ENCODE results near the gene DUSP23.

Gene DUSP23
- total RNA-seq: 6.2 to 20.5 (median 11.3) reads per million in 4 experiments

DNA sequence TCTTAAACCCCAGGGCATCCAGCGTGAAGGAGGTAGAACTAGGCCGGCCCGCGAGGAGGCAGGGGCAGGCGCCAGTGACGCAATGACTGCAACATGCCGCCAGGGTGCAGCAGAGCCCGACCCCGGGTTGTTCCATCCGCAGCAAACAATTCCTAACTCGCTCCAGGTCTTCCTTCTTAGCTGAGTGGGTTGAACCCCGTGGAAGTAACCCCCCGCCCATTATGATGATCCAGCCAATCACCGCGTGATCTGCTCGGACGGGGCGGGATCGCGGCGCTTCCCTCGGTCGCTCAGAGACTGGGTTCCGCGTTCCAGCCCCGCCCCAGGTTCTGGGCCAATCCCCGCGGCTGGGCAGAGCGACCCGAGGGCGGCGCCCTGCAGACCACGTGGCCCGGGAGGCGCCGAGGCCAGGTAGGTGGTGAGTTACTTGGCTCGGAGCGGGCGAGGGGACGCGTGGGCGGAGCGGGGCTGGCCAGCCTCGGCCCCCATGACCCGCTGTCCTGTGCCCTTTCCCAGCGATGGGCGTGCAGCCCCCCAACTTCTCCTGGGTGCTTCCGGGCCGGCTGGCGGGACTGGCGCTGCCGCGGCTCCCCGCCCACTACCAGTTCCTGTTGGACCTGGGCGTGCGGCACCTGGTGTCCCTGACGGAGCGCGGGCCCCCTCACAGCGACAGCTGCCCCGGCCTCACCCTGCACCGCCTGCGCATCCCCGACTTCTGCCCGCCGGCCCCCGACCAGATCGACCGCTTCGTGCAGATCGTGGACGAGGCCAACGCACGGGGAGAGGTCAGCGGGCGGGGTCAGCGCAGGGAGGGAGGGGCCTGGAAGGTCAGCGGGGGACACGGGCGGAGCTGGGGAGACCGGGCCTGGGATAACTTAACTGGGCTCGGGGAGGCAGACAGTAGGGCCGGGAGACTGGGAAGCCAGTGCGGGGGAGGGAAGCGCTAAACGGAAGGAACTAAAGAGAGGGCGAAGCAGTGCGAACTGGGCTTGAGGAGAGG lies at the start of gene DUSP23:
Gene DUSP23 (plus strand): TSS at position 380 of the 1,000 bp plus-strand sequence. CDS start 139 bp downstream, at position 519.
- DNase-seq: peak; percentile 93

DNA sequence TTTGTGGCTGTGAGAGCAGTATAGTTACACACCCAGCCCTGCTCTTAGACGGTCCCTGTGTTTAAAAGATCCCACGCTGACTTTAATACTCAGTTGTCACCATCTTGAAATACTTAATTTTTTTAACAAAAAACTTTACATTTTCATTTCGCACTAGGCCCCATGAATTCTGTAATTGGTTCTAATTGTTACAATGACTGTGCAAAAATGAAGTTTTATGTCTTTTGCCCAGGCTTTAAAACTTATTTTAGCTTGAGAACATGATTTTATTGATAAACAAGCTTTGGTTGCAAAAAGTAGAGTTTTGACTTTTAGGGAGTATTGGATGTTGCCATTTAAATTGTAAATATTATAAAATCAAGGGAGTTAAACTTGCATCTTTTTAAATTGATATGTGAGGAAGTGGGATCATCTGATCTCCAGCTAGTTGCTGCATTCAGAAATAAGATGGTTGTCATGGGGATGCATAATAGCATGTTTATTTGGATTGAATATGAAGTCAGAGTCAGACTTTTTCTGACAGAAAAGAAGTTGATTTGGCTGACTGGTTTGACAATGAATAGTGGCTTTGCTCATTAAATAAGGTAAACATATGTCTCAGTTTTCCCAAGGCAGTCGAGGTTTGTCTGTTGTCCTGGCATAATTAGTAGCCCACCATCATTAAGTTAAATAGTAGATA lies 43.4 kb upstream of the DUSP23 start:
- DNase-seq: no peak

- DNase-seq: no peak
Observed at GRCh38 chr1:159743651-159744410, 36.9 kb upstream of the DUSP23 start.

- no peak for DNase-seq
Observed at GRCh38 chr1:159746666-159747065, 34.1 kb upstream of the DUSP23 start.

DNA sequence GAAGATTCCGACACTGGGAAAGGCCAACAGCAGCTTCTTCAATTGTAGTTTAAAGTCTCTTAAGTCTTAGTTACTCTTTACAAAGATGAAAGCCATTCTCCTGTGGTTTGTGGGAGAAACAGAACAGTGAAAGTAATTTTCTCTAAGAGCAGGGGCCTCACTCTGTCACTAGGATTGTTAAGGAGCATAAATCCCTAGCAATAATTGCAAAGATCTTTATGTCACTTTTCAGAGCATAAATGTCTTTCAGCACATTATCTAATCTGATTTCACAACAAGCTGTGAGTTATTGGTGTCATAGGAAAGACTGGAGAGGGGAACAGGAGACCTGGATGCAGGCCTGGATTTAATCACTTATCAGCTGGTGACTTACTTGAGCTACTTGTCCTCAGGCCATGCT lies 32.4 kb upstream of the DUSP23 start:
- DNase-seq: no peak

DNA sequence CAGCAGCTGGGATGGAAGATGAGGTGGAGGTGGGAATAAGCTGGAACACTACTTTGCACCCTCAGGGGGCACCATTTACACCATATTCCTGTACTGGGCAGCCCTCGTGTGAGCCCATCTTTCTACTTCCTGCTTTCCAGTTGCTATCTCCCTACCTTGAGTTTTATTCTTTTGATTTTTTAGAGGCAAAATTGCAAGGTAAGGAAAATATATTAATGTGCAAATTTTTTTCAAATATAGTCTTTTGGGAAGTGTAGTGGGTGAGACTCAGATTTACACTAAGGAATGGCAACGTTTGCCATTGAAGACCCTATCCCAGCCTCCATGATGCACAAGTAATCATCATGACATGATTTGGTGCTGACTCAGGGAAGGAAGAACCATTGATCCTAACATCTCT lies 31.1 kb upstream of the DUSP23 start:
- no peak for DNase-seq

- no peak for DNase-seq
Observed at GRCh38 chr1:159750621-159751020, 30.1 kb upstream of the DUSP23 start.

GRCh38 chr1:159751031-159751430 lies 29.7 kb upstream of the DUSP23 start:
- no peak for DNase-seq

DNA sequence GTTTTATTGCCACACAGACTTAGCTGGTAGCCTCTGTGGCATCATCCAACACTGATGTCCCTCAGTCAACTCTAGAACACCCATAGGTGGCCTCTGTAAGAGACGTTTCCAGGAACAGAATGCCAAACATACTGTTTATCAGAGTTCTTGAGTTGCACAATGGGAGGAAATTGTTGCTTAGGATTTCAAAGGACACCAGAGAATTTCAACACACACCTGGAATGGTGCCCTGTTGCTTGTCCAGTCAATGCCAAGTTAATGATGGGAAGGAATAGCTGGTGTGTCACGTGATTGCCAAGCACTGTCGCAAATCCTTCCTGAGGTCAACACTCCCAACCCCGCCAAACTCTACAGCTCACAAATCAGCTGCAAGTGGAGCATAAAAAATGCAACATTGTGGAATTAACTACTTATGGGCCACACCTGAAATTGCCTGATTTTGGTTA lies 28.6 kb upstream of the DUSP23 start:
- DNase-seq: no peak

- no peak for DNase-seq
Observed at GRCh38 chr1:159753386-159753785, 27.4 kb upstream of the DUSP23 start.

- no peak for DNase-seq
Observed at GRCh38 chr1:159755451-159756007, 25.2 kb upstream of the DUSP23 start.

- no peak for DNase-seq
Observed at GRCh38 chr1:159756397-159756796, 24.4 kb upstream of the DUSP23 start.

GRCh38 chr1:159763686-159764085 lies 17.1 kb upstream of the DUSP23 start:
- DNase-seq: no peak

- DNase-seq: no peak
Observed at GRCh38 chr1:159765806-159766205, 15.0 kb upstream of the DUSP23 start.

DNA sequence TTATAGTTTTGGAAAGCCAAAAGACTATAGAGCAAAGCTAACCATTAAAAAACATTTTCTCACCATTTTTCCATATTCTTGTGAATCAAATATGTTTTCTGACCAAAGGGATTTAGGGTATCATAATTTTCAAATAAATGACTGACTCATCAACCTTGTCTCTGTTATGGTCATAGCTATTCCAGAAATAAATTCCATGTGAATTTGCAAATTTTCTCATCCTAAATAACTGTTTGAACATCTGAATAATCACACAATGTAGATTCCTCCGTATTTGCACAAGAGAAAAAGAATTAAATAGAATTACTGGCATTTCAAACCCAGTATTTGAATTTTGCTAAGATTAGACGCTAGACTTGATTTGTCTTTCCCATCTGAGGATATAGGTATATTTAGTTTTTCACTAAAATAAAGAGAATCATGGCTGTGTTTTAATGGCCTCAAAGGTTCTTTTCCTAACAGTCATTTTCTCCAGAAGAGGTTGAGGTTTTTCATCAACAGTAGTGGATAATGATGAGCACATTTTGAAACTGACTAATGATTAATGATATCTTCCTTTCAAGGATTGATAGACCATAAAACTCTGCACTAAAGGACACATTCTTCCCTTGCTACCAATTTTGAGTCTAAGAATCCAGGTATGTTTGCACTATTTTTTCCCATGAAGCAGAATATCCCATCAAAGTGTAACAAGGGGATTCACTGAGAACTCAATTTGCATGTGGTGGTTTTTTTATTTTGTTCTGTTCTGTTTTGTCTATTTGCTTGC lies 9.5 kb upstream of the DUSP23 start:
- no peak for DNase-seq

- DNase-seq: no peak
Observed at GRCh38 chr1:159774465-159774864, 6.3 kb upstream of the DUSP23 start.

GRCh38 chr1:159775716-159776115 lies 5.0 kb upstream of the DUSP23 start:
- no peak for DNase-seq

GRCh38 chr1:159778266-159778665 lies 2.5 kb upstream of the DUSP23 start:
- no peak for DNase-seq

DNA sequence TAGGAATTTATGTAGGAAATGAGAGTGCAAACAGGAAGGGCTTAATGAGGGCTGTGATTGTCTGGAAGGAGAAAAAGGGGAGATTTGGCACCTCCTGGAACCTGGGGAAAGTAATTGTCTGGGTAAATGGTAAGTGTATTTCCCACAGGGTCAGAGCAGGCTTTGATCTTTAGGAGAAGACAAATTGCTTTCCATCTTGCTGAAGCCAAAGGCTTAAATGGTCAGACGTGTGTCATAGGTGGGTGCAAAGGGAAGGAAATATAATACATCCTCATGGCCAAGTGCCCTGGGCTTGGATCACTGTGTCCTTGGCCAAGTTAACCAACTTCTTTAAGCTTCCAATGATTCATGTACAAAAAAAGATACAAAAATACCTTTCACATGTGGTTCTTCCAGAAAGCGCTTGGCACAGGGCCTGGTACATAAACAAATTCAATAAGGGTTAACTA lies 1.3 kb upstream of the DUSP23 start:
- no peak for DNase-seq

DNA sequence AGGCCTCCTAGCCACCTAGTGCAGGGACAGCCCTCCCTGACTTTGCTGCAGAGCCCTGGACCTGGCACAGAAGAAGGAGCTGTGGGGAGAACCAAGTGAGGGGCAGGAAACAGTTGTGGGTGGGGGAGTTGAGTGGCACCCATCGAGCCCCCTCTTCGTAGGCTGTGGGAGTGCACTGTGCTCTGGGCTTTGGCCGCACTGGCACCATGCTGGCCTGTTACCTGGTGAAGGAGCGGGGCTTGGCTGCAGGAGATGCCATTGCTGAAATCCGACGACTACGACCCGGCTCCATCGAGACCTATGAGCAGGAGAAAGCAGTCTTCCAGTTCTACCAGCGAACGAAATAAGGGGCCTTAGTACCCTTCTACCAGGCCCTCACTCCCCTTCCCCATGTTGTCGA lies 1.2 kb downstream of the DUSP23 start:
- no peak for DNase-seq

GRCh38 chr1:159783724-159784123 lies 3.0 kb downstream of the DUSP23 start:
- DNase-seq: no peak

DNA sequence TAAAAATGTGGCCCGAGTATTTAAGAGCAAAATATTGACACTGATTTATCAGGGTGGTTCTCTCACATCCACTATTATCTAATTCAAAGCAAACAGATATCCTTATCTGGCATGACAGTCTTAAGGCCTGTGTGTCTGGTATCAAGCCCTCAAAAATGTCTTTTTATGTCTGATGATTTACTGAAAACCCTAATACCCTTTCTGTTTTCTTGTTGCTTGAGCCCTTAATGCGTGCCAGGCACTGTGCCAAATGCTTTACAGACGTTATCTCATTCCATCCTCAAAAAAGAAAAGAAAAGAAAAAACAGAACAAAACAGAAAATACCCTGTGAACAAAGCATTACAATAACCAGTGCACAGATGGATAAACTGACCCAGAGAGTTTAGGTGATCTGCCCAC lies 5.7 kb downstream of the DUSP23 start:
- DNase-seq: no peak
